ENCODE data around the gene NPW.

Gene NPW

GRCh38 chr16:2032285-2033056 is 12.9 kb downstream of the NPW start:
- ATAC-seq: no peak
- TF ChIP-seq, protein P1, sequence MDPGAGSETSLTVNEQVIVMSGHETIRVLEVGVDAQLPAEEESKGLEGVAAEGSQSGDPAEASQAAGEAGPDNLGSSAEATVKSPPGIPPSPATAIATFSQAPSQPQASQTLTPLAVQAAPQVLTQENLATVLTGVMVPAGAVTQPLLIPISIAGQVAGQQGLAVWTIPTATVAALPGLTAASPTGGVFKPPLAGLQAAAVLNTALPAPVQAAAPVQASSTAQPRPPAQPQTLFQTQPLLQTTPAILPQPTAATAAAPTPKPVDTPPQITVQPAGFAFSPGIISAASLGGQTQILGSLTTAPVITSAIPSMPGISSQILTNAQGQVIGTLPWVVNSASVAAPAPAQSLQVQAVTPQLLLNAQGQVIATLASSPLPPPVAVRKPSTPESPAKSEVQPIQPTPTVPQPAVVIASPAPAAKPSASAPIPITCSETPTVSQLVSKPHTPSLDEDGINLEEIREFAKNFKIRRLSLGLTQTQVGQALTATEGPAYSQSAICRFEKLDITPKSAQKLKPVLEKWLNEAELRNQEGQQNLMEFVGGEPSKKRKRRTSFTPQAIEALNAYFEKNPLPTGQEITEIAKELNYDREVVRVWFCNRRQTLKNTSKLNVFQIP (CRISPR knock-in tag; IDR thresholded peaks at IDR 0.05; ENCODE audit: borderline replicate concordance, low read depth): no peak
- no peak for TF ChIP-seq ZC3H10 (CRISPR knock-in tag; IDR thresholded peaks at IDR 0.05)
- TF ChIP-seq ZNF70 (CRISPR knock-in tag; IDR thresholded peaks at IDR 0.05): no peak
- TF ChIP-seq BACH2 (CRISPR knock-in tag; IDR thresholded peaks at IDR 0.05; ENCODE audit: borderline replicate concordance): no peak
- TF ChIP-seq, protein P2, sequence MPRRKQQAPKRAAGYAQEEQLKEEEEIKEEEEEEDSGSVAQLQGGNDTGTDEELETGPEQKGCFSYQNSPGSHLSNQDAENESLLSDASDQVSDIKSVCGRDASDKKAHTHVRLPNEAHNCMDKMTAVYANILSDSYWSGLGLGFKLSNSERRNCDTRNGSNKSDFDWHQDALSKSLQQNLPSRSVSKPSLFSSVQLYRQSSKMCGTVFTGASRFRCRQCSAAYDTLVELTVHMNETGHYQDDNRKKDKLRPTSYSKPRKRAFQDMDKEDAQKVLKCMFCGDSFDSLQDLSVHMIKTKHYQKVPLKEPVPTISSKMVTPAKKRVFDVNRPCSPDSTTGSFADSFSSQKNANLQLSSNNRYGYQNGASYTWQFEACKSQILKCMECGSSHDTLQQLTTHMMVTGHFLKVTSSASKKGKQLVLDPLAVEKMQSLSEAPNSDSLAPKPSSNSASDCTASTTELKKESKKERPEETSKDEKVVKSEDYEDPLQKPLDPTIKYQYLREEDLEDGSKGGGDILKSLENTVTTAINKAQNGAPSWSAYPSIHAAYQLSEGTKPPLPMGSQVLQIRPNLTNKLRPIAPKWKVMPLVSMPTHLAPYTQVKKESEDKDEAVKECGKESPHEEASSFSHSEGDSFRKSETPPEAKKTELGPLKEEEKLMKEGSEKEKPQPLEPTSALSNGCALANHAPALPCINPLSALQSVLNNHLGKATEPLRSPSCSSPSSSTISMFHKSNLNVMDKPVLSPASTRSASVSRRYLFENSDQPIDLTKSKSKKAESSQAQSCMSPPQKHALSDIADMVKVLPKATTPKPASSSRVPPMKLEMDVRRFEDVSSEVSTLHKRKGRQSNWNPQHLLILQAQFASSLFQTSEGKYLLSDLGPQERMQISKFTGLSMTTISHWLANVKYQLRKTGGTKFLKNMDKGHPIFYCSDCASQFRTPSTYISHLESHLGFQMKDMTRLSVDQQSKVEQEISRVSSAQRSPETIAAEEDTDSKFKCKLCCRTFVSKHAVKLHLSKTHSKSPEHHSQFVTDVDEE (CRISPR knock-in tag; IDR thresholded peaks at IDR 0.05): no peak
- TF ChIP-seq, protein P3, sequence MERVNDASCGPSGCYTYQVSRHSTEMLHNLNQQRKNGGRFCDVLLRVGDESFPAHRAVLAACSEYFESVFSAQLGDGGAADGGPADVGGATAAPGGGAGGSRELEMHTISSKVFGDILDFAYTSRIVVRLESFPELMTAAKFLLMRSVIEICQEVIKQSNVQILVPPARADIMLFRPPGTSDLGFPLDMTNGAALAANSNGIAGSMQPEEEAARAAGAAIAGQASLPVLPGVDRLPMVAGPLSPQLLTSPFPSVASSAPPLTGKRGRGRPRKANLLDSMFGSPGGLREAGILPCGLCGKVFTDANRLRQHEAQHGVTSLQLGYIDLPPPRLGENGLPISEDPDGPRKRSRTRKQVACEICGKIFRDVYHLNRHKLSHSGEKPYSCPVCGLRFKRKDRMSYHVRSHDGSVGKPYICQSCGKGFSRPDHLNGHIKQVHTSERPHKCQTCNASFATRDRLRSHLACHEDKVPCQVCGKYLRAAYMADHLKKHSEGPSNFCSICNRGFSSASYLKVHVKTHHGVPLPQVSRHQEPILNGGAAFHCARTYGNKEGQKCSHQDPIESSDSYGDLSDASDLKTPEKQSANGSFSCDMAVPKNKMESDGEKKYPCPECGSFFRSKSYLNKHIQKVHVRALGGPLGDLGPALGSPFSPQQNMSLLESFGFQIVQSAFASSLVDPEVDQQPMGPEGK (CRISPR knock-in tag; IDR thresholded peaks at IDR 0.05; ENCODE audit: borderline replicate concordance): no peak
- no peak for TF ChIP-seq SNAI2 (CRISPR knock-in tag; IDR thresholded peaks at IDR 0.05)
- TF ChIP-seq PPARA (CRISPR knock-in tag; IDR thresholded peaks at IDR 0.05; ENCODE audit: borderline replicate concordance): no peak
- no peak for TF ChIP-seq ZNF8 (CRISPR knock-in tag; IDR thresholded peaks at IDR 0.05)
- no peak for TF ChIP-seq ARNTL (CRISPR knock-in tag; IDR thresholded peaks at IDR 0.05; ENCODE audit: borderline replicate concordance, low read depth)
- no peak for TF ChIP-seq ZFP30 (CRISPR knock-in tag; IDR thresholded peaks at IDR 0.05)
- TF ChIP-seq RARB (CRISPR knock-in tag; IDR thresholded peaks at IDR 0.05): no peak
- TF ChIP-seq ZFP3 (CRISPR knock-in tag; IDR thresholded peaks at IDR 0.05): no peak
- no peak for TF ChIP-seq OSR1 (CRISPR knock-in tag; IDR thresholded peaks at IDR 0.05)
- TF ChIP-seq ESRRG (CRISPR knock-in tag; IDR thresholded peaks at IDR 0.05): no peak
- TF ChIP-seq CSRNP3 (CRISPR knock-in tag; IDR thresholded peaks at IDR 0.05): no peak
- no peak for TF ChIP-seq CSDC2 (CRISPR knock-in tag; IDR thresholded peaks at IDR 0.05)
- TF ChIP-seq ZNF565 (CRISPR knock-in tag; conservative IDR thresholded peaks at IDR 0.05; ENCODE audit: low read depth): no peak
- no peak for TF ChIP-seq TOX (CRISPR knock-in tag; IDR thresholded peaks at IDR 0.05; ENCODE audit: borderline replicate concordance)
- no peak for TF ChIP-seq GLIS3 (CRISPR knock-in tag; IDR thresholded peaks at IDR 0.05)

DNA sequence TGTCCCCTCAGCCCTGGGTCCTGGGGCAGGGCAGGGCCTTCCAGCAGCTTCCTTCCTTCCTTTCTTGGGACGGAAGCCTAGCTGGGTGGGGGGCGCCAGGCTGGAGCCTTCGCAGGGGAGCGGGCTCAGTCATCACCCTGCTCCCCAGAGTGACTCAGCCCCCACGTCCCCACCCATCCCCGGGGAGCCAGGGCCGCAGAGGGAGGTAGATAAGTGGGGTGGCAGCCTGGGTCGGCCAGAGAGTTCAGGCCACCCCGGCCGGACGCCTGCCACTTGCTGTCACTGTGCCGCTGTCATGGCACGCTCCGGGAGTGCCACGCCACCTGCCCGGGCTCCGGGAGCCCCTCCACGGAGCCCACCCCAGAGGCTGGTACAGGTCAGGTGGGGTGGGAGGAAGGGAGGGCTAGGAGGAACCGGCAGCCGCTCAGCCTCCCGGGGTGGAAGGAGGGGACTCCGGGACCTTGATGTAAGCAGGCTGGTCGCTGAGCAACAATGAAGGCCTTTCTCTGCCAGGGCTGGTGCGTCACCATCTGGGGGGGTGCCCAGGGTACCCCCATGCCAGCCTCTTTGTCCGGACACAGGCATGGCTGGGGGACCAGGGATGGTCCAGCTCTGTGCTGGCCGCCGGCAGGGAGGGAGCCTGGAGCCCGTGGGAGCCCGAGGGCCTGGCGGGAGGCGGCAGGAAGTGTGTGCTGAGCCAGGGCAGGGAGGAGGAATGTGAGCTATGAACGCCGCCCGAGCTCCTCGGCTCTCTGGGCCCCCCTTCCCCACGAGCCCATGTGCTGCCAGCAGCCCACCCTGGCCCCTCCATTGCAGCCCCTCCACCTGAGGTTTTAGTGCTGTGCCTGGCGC is 13.7 kb downstream of the NPW start:
- TF ChIP-seq ZFP3 (CRISPR knock-in tag; IDR thresholded peaks at IDR 0.05): peak; percentile 31; the same call in 1 of the 2 replicates
- TF ChIP-seq ZNF70 (CRISPR knock-in tag; IDR thresholded peaks at IDR 0.05): no peak
- TF ChIP-seq, protein P3 (CRISPR knock-in tag; IDR thresholded peaks at IDR 0.05; ENCODE audit: borderline replicate concordance): peak; percentile 74; the same call in 1 of the 2 replicates
- peak; percentile 90 for ATAC-seq

GRCh38 chr16:2033909-2034695 is 14.5 kb downstream of the NPW start:
- ATAC-seq: peak; percentile 19
